DND-41 (cell line): ENCODE data around the gene MYEOV.

Source experiments
- EZH2 ChIP-seq: IDR thresholded peaks from 3 replicates; pipeline ENCODE4 v1.6.1; 2012; ENCODE audit warnings: borderline replicate concordance, low read depth, mild to moderate bottlenecking, moderate library complexity, low read length, inconsistent platforms; ENCODE audit not compliant: severe bottlenecking
- TF ChIP-seq, protein P1 (sequence below): IDR thresholded peaks from 2 replicates; pipeline ENCODE4 v1.5.1; 2012; ENCODE audit warnings: borderline replicate concordance, low read length, moderate library complexity, mild to moderate bottlenecking; ENCODE audit not compliant: poor library complexity, severe bottlenecking; ENCODE audit errors: extremely low read depth

DNA sequence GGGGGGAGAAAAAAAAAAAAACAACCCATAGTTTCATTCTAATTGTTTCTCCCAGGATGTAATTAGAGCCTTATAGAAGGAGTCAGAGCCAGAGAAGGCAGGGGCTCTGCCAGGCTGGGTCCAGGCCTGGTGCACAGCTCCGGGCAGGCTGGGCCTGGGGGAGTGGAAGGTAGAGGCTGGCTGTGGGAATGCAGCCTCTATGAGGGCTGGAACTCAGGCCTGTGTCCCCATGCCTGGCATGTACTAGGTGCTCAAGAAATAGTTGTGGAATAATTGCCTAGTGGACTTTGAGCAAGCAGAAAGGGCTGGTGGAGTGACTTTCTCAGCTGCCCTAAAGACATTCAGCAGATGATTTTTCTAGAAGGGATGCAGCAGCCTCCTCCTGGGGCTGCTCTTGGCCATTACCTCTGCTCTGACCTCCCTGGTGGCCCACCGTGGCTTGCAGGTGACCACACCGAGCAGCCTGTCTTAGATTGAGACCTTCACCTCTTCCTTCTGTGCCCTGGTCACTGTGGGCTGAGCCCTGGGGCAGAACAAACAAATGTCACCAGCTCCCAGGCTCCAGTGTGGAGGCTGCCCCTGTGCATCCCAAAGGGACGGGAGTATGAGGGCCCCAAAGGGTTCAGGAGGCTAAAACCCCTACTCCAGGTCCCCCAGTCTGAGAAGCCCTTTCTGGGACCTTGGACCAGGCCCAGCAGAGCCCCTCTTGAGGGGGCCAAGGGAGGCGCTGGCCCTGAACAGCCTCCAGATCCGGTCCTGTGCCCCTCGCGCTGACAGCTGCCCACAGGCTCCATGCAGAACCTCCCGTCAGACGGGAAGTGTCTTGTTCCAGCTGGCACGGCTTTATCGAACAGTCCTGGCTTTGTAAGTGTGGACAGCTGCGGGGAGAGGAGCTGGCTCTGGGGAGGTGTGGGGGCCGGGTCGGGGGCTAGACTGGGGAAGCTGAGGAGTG is 18.8 kb downstream of the MYEOV start:
- TF ChIP-seq, protein P1, sequence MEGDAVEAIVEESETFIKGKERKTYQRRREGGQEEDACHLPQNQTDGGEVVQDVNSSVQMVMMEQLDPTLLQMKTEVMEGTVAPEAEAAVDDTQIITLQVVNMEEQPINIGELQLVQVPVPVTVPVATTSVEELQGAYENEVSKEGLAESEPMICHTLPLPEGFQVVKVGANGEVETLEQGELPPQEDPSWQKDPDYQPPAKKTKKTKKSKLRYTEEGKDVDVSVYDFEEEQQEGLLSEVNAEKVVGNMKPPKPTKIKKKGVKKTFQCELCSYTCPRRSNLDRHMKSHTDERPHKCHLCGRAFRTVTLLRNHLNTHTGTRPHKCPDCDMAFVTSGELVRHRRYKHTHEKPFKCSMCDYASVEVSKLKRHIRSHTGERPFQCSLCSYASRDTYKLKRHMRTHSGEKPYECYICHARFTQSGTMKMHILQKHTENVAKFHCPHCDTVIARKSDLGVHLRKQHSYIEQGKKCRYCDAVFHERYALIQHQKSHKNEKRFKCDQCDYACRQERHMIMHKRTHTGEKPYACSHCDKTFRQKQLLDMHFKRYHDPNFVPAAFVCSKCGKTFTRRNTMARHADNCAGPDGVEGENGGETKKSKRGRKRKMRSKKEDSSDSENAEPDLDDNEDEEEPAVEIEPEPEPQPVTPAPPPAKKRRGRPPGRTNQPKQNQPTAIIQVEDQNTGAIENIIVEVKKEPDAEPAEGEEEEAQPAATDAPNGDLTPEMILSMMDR, result no peak
- TF ChIP-seq EZH2, result no peak
